Activated CD8-positive, alpha-beta memory T cell treated with anti-CD3 and anti-CD28 coated beads, Interleukin-2, amount 50 U/mL, for 1 hour (primary cell): ENCODE data around the gene PLEKHA5.
"Not testable (repeated sequence)": the region's sequence is repeated elsewhere in the genome, so short reads cannot be mapped to it uniquely, and the experiment has no call there.

Experiments used
- DNase-seq: peaks from one replicate; pipeline ENCODE4 v3.0.0-alpha.2; 2020; ENCODE audit errors: extremely low read depth

The PLEKHA5 gene

DNA sequence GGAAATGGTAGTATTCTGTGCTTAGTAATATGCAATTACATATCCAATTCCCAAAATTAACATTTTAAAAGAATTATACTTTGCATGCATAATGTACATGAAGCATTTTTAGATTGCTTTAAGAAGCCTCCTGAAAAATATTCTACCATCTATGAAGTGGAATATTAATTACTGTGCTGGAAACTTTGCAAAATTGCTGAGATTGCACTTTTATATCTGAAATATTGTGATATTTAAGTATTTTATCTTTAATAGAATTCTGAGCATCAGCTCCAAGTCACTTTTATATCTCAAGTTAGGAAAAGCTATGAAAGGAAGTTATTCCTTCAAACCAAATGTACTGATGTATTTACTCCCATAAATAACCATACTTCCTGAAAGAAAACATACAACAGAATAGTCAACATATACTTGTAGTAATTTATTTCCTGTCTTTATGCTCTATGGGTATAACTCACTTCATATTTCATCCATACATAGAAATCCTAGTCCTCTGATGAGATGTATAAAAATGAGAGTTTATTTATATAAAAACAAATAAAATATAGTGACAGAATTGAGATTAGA is 152.7 kb downstream of the PLEKHA5 start:
- no peak for DNase-seq

DNA sequence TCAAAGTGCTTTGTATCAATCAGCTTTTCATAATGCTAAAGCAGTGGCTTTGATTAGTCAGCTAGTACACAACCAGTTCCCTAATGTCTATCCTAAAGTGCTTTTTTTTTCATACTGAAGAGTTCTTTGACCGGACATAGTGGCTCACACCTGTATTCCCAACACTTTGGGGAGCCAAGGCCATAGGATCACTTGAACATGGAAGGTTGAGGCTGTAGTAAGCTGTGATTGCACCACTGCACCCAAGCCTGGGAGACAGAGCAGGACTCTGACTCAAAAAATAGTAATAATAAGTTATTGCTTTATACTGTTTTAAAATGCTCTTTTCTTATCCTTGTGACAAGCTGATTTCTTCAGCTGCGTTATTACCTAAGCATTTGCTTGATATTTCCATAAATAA is 155.1 kb downstream of the PLEKHA5 start:
- no peak for DNase-seq

- DNase-seq, result no peak
Observed at GRCh38 chr12:19285793-19286448, 156.4 kb downstream of the PLEKHA5 start.

DNA sequence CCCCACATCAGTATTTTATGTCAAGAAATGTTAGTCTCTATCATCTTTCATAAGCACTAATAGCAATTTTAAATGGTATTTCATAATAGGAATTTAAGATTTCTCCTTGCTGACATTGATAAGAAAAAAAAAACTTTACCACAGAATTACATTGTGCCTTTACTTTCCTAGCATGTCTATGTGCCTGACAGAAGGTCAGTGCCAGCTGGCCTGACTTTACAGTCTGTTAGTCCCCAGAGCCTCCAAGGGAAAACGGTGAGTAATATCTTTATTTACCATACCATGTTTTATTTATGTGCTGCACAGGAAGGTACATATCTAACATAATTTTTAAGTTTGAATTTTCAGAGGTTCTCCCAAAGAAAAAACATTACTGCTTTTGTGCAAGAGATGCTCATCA is 157.8 kb downstream of the PLEKHA5 start:
- no peak for DNase-seq

GRCh38 chr12:19288161-19288560 is 158.6 kb downstream of the PLEKHA5 start:
- no peak for DNase-seq

DNA sequence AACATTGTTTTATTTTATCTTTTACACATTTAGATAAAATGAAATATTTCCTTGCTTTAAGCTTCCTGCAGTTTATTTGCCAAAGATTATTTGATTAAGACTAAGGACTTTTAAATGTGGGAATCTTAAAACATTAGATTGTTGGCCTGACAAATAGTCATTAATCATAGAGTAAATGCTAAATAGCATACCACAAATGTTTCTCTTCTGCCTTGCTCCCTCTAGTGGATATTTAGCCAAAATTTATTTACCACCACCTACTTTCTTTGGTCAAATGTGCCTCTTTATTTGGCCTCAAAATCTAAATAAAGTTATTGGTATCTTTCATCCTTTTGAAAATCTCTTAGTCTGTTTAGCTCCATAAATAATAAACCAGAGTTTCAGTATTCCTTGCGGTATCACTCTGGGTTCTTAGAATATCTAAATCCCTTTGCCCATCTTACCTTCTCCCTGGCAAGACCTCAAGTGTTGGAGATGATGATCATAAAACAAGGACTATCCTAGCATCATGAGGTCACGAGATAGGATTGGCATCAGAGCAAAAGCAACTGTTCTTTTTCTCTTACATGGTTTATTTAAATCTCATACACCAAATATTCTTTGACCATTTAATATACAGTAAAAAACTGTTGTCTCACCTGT is 159.2 kb downstream of the PLEKHA5 start:
- no peak for DNase-seq

DNA sequence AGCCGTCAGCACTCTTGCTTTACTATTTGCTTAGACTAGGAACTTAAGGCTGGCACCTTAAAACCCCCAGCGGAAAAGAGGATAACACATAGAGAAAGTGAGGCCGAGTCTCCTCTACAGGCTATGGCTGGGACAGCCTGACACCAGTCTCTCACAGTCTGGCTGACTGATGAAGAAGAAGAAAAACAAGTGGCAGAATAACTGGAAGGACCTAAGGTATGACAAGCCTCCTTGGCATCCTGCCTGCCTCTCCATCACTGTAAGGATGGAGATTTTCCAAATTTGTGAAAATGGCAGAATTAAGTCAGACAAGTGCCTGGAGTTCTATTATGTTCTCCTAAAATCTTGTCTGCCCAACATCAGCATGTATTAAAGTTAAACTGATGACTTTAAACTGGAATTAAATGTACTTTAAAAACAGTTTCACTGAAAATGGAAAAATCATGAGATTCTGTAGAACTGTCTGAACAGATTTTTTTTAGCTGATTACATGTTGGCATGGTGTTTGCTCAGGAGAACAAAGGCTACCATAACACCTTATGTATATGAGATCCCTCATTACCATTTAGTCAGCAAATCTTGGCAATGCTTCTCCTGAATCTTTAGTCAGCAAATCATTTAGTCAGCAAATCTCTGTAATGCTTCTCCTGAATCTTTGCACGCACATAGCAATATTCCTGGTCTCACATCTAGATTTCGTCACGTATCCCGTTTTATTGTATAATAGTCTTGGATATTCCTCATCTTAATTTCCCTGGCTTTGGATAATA is 169.5 kb downstream of the PLEKHA5 start:
- DNase-seq, result no peak

- DNase-seq, result no peak
Observed at GRCh38 chr12:19299765-19300164, 170.2 kb downstream of the PLEKHA5 start.

GRCh38 chr12:19301223-19301622 is 171.7 kb downstream of the PLEKHA5 start:
- DNase-seq, result no peak

DNA sequence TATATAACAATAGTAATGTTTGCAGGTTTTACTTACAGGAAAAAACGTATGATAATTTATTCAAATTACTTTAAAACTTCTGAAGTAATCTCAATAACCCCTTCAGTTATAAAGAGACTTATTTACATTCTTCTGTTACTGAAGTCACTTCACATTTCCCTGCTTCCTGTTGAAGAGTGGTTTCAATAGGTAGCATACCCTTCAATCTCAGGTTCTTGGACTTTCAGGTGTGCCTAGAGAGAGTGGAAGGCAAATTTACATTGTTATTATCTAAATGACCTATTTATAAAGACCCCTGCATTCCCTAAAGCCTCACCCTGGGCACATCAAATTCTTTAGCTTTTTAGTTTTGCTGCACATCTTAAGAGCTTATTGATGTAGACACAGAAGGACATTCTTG is 172.2 kb downstream of the PLEKHA5 start:
- no peak for DNase-seq

DNA sequence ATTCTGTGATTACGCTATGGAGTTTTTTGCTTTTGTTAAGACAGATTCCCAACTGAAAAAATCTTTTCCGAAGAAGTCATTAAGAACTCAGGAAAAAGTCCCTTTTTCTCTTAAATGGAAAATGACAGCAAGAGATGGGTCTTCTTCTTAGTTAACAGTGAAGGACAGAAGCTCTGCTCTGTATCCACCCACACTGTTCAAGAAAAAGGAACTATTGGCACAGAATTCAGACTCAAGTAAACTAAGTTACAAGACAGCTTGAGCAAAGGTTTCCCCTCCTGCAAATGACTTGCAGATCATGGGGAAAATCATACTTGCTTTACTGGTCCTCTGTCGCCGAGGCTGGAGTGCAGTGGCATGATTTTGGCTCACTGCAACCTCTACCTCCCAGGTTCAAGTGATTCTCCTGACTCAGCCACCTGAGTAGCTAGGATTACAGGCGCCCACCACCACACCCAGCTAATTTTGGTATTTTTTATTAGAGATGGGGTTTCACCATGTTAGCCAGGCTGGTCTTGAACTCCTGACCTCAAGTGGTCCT is 172.6 kb downstream of the PLEKHA5 start:
- no peak for DNase-seq

GRCh38 chr12:19303496-19303895 is 174.0 kb downstream of the PLEKHA5 start:
- DNase-seq, result no peak

DNA sequence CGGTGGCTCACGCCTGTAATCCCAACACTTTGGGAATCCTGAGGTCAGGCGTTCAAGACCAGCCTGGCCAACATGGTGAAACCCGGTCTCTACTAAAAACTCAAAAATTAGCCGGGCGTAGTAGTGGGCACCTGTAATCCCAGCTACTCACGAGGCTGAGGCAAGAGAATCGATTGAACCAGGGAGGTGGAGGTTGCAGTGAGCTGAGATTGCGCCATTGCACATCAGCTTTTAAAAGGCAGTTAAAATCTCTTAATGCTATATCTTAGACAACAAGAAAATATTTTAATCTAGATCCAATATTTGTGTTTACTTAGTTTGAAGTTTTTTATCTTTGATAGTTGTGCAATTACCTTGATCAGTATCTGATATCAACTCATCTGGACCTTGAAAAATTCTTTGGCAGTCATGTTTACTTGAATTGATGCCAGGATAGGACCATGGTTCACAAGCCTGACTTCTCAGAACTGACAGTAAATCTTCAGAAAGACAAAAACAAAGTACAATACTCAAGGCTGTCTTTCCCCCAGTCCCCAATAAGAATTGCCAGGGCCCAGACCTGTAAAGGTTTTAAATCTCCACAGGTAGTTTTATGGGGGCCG is 174.7 kb downstream of the PLEKHA5 start:
- no peak for DNase-seq

GRCh38 chr12:19305621-19306020 is 176.1 kb downstream of the PLEKHA5 start:
- DNase-seq, result not testable (repeated sequence)

DNA sequence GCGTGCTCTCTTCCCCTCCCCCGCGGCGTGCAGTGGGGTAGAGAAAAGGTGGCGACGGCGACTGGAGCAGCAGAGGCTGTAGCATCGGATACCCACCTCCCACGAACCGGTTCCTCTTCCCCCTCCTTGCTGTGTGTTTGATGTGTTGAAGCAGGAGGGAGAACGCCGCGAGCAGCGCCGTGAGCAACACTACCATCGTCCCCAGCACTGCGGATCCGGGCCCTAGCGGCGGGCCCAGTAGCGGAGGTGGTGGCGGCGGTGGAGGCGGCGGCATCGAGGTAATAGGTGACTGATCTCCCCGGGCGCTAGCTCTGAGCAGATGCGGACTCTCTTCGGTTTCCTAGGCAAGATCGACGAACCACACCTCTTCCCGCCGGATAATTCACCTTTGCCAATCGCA is 176.8 kb downstream of the PLEKHA5 start:
- DNase-seq, result no peak

DNA sequence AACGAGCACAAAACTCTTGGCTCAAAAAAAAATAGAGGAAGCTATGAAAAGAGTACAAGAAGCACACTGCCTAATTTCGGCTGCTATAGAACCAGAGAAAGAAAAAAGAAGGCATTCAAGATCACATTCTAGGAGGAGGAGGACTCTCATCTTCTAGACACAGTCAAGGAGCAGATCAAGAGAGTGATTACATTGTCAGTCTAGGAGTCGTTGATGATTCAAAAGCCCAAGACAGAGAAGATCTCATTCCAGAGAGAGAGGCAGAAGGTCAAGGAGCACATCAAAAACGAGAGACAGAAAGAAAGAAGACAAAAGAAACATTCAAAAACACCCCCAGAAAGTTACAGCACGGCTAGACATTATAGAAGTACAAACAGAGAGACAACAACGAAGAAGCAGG is 177.9 kb downstream of the PLEKHA5 start:
- no peak for DNase-seq

GRCh38 chr12:19311165-19311564 is 181.6 kb downstream of the PLEKHA5 start:
- DNase-seq, result no peak

- no peak for DNase-seq
Observed at GRCh38 chr12:19312637-19313036, 183.1 kb downstream of the PLEKHA5 start.

- no peak for DNase-seq
Observed at GRCh38 chr12:19316425-19316824, 186.9 kb downstream of the PLEKHA5 start.

DNA sequence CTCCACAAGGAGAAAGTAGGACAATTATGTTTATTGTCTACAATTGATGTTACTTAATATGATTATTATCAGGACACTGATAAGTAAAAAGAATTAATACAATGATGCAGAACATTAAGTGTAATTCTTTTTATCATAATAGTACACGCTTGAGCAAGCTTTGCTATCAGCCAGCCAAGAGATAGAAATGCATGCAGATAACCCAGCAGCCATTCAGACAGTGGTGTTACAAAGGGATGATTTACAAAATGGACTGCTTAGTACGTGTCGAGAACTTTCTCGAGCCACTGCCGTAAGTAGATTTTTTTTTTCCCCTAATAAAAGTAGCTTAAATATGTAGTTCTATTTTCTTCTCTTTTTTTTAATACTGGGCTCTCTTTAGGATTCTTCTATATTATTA is 192.8 kb downstream of the PLEKHA5 start:
- no peak for DNase-seq

DNA sequence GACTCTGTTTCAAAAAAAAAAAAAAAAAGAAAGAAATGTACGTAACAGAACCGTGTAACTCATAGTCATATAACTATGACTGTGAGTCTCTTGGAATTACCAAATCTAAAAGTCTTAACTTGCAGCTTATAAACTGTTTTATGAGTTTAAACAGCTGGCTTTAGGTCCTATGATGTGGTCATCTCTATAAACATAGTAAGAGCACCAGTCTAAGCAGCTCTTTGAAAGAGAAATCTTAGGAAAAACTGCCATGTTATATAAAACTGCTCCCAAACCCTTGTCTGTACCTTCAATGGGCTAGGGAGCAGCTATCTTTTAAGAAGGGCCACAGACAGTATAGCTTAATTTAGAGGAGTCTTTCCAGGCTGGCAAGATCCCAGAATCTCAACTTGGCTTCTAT is 194.3 kb downstream of the PLEKHA5 start:
- no peak for DNase-seq

DNA sequence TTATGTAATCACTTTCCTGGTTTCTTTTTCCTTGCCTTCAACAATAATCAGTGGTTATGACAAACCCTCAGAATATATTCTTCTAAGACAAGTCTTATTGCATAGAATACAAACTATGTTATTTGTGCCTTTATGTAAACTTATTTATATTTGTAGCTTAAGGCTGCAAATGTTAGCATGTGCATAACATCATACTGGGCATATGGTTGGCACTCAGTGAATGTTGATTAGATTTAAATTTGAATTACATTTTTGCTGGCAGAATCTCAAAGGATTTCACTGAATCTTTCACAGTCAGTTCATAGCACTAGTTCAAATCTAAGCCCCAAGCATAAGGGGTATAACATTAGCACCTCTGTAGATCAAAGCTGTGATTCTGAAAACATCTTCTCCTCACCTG is 196.6 kb downstream of the PLEKHA5 start:
- DNase-seq, result no peak
